Measurements from ENCODE around the gene CCRL2. TPM values are rescaled to one million over a fixed set of nuclear protein-coding genes. Genes with fewer than 3 reads are reported as not detected.

CCRL2 gene
- total and polyA plus RNA-seq, 2 of the 8 experiments (the other 6 are each of a cell fraction or from before 2014, with no cell fraction given) = not detected

GRCh38 chr3:46449755-46450552 is 42.9 kb downstream of the CCRL2 start (continued):
- TF ChIP-seq, protein P1, sequence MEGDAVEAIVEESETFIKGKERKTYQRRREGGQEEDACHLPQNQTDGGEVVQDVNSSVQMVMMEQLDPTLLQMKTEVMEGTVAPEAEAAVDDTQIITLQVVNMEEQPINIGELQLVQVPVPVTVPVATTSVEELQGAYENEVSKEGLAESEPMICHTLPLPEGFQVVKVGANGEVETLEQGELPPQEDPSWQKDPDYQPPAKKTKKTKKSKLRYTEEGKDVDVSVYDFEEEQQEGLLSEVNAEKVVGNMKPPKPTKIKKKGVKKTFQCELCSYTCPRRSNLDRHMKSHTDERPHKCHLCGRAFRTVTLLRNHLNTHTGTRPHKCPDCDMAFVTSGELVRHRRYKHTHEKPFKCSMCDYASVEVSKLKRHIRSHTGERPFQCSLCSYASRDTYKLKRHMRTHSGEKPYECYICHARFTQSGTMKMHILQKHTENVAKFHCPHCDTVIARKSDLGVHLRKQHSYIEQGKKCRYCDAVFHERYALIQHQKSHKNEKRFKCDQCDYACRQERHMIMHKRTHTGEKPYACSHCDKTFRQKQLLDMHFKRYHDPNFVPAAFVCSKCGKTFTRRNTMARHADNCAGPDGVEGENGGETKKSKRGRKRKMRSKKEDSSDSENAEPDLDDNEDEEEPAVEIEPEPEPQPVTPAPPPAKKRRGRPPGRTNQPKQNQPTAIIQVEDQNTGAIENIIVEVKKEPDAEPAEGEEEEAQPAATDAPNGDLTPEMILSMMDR (IDR thresholded peaks at IDR 0.05; ENCODE audit: control extremely low read depth in 1 of 3, insufficient read depth in 1 of 3, low read depth in 1 of 3, low read length in 3 of 3) = peak; percentile 49 to 76 (median 59)

Measured in H1 (cell line).